NCI-H128 (cell line): Measurements from ENCODE around the gene SDK1.
"Not testable (repeated sequence)": the region's sequence is repeated elsewhere in the genome, so short reads cannot be mapped to it uniquely, and the experiment has no call there.

Source experiments
- DNase-seq: peaks from one replicate; lab custom pipeline; 2025; ENCODE audit not compliant: unreplicated experiment; lab: John Stamatoyannopoulos, UW

SDK1 gene

DNA sequence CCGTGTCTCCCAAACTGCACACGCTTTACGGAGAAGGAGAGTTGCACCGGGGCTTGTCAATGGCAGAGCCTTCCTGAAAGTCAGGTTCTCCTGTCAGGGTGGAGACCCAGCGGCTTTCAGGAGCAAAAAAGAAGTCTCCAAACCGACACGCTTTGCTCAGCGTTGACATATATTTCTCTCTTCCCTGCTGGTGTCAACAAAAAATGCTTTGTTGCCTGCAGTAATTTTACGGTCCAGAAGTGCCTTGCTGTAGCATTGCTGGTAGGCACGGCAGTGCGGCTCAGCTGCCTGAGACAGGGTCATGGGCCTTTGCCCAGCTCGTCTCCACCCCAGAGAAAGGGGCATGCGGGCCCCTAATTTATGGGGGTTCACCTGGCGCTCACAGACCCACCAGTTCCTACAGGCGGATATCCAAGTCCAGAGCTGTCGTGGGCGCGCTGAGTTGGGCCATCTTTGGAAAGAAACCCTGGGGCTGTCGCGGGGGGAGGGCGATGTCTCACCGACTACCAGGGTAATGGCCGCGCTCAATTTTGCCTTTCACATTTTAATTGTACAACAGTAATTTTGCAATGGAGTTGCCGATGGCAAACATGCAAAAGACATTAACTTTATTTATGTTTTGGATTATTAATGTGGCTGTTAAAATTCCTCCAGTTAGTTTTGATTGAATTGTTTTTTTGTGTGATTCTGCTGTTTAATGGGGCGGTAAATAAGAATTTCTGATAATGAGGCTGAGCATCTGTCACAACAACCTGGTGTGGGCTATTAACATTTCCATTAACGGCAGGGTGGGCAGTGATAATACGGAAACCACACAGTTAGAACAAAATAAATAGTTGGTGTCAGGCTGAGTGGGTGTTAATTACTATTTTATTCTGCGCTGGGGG is 902.8 kb downstream of the SDK1 start:
- DNase-seq: no peak

DNA sequence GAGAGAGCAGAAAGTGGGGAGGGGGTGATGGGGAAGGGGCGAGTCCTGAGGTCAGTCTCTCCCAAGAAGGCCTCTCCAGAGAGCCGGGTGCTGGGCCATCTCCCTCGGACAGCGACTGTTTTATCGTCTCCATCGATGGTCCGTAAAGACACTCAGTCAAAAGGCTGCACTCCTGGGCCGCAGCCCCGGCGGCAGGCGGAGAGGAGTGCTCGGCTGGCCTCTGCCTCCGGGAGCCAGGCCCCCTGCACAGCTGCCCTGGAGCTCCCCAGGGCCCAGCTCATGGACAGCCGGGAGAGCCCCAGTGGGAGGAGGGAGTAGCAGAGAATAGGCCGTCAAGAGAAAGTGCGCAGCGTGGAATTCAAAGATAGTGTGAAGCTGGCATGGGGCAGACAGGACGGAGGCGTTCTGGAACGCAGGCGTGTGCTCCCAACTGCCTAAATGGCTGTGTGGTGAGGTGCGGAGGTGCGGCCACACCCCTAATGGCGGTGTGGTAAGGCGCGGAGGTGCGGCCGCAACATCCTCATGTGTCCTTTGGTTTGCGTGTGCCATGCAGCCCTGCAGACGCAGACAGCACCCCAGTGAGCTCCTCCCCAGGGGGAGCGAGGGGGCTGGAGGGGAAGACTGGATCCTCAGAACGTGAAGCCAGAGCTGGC is 903.6 kb downstream of the SDK1 start:
- DNase-seq: no peak

DNA sequence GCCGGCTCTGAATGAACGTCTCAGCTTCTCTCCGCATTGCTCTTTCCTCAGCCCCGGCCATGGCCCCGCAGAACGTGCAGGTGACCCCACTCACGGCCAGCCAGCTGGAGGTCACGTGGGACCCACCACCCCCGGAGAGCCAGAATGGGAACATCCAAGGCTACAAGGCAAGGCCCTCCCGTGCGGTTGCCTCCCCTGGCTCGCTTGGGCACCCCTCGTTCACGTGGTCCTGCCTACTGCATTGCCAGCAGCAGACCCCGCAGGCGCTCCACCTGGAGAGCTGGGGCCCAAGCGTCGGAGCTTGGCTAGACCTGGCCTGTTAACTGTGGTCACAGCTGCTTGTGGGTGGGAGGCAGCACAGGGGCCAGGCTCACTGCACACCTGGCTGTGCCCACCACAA is 904.8 kb downstream of the SDK1 start:
- DNase-seq: no peak

DNA sequence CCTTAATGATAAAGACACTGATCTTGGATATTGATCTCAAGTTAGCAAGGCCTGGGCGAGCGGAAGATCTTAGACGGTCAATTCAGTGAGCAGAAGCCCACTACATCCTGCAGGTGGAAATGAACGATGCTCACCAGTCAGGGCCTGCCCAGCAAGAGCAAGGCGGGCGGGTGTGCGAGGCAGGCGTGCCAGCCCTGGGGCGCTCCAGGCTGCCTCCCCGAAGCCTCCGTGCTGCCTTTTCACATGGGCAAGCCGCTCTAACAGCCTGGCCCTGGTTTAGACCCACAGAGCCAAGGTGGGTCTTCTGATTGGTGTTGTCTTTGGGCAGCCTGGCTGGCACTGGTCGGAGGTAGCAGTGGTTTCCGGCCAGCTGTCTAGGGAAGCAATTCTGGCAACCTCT is 906.0 kb downstream of the SDK1 start:
- DNase-seq: no peak

DNA sequence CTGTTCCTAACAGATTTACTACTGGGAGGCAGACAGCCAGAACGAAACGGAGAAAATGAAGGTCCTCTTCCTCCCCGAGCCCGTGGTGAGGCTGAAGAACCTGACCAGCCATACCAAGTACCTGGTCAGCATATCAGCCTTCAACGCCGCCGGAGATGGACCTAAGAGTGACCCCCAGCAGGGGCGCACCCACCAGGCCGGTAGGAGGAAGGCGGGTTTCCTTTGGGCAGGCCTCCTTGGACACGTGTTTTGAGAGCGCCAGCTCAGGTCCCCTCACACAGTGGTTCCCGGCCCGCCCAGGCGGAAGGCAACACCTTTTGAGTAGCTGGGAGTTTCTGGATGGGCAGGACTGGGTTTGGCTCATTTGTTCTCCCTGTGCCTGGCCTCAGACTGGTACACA is 907.0 kb downstream of the SDK1 start:
- no peak for DNase-seq

DNA sequence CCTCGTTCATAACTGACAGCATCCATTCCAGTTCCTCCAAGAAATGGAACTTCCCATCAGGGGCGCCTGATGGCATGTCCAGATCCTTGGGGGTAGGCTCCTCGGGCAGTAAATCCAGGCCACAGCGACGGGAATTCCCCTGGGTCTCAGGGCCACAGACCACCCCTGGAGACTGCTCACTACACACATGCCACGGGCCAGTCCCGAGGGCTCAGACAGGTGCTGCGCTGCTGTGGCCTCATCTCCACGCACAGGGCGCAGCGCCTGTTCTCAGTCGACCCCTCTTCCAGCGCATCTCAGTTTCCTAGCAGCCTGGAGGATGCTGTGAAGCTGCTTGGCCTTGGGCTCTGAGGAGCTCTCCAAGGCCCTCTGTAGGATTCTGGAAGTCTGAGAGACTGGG is 907.5 kb downstream of the SDK1 start:
- DNase-seq: no peak

DNA sequence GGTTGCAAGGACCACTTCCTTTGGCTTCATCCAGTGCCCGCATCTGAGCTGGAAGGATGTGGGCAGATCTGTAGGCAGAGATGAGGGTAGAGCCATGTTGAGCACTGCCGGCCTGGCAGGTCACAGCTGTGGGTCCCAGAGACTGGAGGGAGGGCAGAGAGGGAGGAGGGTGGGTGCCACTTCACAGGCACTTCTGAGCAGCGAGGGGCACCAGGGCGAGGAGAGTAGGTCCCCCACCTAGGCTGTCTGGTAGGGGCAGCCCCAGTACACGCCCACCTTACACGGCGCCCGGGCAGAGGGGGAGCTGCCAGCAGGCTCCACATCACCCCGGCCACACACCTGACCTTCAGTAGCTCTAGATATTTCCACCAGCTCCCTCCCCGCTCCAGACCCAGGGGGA is 908.1 kb downstream of the SDK1 start:
- no peak for DNase-seq

DNA sequence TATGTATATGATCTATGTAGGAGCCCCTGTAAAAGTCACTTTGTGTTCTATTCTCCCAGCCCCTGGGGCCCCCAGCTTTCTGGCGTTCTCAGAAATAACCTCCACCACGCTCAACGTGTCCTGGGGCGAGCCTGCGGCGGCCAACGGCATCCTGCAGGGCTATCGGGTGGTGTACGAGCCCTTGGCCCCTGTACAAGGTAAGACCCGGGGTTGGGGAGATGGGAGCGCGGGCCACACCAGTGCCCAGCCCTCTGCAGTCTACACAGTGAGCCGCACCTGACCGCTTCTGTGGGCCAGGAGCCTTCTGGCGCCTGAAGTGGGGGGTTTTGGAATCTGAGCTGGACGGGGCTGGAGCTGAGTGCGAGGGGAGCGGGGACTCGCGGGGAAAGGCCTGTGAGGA is 908.9 kb downstream of the SDK1 start:
- no peak for DNase-seq

DNA sequence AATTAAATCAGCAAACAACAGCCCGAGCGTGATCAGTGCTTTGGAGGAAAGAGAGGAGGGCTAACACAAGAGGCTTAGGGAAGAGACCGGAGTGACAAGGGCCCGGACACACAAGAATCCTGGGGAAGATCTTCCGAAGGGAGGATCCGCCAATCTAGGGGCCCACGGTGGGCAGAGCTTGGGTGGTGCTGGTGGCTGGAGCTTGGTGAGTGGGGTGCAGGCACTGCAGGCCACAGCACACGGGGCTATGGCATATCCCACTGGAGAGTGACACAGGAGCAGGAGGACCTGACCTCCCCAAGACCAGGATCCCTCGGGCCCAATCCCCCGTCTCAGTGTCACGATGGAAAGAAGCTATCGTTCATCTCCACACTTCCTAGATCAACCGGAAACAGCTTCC is 909.8 kb downstream of the SDK1 start:
- no peak for DNase-seq

DNA sequence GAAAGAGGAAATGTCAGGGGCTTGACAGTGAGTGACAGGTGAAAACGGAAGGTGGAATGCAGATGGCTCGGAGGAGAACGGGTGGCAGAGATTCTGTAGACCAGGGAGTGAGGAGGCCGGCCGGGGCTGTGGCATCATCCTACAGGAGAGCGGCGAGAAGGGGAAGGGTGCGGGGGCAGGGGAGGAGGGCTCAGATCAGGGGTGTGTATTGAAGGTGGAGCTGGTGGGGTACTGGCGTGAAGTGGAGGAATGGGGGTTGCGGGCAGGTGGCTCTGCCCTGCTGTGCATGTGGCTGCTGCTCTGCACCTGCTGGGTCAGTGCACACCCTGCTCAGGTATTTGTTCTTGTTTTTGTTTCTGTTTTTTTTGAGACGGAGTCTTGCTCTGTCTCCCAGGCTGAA is 910.2 kb downstream of the SDK1 start:
- DNase-seq: no peak

DNA sequence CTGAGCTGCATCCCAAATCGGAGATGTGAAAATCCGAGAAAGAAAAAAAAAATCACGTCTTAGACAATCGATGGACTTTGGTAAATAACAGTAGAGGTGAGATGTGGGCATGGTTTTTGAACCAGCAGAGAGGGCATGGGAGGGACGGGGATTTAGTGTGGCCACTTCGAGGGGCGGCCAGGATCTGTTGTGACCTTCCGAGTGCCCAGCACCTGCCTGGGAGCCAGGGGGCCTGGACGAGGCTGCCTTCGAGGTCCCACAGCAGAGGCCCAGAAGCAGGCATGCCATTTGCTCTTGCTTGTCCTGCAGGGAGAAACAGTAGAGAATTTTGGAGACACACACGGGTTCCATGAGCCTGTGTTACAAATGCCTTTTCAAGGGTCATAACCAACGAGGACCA is 911.3 kb downstream of the SDK1 start:
- DNase-seq: no peak

DNA sequence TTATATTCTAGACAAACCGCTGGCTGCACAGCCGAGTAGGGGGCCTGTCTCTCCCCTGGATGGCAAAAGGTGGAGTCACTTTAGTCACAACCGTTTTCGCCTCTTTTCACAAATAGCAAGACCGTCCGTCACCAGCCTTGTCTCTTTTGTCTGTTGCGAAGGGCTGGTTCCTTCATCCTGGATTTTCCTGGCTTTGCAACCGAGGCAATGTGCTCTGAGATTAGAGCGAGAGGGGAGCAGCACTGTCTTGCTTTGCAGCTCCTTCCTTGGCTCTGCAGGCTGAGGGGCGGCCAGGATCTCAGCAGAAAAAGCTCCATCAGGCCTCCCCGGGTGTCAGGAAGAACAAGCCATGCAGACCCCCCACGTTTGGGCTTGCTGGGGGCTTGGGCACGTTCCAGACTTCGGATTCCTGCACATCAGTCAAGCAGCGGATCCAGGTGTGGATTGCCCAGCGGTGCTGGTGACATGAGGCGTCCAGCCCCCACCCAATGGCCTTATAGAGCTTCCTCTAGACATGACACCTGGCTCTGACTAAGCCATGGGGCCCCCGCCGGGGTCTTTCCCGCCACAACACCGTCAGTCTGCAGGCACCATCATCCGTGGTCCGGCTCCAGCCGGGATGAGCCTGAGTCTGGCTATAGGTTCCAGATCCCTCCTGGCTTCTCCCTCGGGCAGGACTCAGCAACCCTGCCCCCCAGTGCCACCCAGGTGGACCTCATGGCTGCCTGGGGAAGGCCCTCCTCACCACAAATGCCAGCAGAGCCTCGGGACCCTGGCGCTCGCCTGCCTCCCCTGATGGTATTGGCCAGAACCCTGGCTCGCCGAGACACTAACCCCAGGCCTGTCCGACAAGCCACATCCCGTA is 913.5 kb downstream of the SDK1 start:
- no peak for DNase-seq

DNA sequence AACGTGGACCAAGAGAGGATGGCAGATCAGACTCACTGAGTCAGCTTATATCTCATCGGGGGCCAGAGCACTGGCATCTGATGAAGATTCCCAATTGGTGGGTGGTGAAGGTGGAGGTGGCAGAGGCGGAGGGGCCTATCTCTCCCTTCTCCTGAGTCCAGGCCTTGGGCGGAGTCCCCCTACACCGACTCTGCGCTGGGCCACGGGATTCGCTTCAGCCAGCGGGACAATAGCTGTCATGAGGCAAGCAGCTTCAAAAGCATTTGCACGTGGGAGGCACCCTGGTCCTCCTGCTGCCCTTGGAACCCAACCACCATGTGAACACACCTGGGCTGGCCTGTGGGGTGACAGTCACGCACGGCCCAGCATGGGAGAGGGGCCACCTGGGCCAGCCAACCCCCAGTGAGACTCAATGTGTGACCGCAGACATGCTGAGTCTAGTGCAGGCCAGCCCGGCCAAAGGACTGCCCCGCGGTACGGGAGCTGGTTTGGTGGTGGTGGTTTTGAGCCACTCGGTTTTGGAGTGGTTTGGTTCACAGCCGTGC is 914.2 kb downstream of the SDK1 start:
- DNase-seq: no peak

DNA sequence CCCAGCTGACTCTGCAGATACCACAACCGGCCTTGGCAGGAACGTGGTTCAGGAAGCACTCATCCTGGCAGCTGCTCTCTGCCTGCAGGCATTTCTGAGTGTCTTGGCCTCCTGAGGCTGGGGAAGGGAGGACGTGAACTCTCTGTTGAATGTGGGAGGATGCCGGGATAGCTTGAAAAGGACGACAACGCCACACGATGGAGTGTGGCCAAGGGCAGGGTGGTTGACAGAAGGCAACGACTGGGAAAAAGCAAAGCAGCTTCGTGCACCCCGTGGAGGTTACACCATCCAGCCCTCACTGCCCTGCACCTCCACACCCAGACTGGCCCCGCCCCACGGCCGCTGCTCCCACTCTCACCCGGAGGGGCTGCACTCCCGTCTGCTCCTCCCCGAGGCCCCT is 915.0 kb downstream of the SDK1 start:
- no peak for DNase-seq

DNA sequence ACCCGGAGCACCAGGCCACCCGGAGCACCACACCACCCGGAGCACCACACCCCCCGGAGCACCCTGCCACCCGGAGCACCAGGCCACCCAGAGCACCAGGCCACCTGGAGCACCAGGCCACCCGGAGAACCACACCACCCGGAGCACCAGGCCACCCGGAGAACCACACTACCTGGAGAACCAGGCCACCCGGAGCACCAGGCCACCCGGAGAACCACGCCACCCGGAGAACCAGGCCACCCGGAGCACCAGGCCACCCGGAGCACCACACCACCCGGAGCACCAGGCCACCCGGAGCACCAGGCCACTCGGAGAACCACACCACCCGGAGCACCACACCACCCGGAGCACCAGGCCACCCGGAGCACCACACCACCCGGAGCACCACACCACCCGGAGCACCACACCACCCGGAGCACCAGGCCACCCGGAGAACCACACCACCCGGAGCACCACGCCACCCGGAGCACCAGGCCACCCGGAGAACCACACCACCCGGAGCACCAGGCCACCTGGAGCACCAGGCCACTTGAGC is 916.1 kb downstream of the SDK1 start:
- not testable (repeated sequence) for DNase-seq

DNA sequence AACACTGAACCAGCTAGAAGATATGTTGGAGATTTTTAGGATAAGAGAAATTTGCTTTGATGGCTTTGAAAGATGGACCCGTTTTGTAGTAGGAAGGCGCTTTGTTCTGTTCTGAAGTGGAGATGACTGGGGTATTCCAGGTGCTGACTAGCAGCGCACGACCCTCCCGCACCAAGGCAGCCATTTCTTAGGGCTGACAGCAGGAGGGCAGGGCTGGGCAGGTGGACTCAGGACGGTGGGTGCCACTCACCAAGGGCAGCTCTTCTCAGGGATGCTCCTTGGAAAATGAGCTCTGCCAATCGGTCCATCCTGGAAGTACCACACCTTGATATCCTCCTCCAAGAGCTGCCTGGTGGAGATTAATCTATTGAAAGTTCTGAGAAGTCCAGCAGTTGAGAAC is 917.4 kb downstream of the SDK1 start:
- no peak for DNase-seq

DNA sequence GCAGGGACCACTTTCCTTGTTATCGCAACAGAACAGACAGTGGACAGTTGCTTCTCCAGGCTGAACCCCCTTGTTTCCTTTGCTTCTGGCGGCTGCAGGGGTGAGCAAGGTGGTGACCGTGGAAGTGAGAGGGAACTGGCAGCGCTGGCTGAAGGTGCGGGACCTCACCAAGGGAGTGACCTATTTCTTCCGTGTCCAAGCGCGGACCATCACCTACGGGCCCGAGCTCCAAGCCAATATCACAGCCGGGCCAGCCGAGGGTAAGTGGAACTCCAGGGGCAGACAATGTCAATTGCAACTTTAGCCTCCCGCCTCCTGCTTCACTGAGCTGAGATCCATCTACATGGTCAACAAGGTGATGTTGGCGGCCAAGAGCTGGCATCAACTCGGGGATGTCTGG is 919.0 kb downstream of the SDK1 start:
- no peak for DNase-seq

DNA sequence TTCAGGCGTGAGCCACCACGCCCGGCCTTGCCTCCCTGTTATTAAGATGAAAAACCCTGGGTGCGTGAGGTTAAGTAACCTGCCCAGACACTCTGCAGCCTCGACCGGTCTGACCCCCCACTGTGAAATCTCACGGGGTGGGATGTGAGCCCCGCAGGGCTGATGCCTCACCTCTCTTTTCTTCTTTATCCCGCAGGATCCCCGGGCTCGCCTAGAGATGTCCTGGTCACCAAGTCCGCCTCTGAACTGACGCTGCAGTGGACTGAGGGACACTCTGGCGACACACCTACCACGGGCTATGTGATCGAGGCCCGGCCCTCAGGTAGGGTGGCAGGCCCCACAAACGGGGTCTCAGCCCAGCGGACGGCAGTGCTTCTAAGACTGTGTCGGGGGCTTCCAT is 920.0 kb downstream of the SDK1 start:
- no peak for DNase-seq

DNA sequence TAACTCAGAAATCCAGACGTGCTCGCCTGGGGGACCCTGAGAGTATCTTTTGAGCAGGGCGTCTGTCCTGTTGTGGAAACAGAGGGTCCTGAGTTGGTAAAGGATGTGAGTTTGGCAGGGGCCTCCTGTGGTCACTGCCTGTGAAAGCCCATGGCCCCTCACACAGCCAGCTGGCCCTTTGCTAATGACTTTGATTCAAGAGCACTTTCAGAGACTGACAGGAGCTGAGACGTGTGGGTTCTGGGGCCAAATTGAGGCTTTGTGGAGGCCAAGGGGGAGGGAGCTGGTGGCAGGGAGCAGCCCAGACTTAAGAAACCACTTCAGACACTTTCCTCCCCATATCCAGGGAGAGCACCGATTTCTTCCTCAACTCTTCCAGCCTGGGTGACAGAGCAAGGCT is 921.6 kb downstream of the SDK1 start:
- no peak for DNase-seq

DNA sequence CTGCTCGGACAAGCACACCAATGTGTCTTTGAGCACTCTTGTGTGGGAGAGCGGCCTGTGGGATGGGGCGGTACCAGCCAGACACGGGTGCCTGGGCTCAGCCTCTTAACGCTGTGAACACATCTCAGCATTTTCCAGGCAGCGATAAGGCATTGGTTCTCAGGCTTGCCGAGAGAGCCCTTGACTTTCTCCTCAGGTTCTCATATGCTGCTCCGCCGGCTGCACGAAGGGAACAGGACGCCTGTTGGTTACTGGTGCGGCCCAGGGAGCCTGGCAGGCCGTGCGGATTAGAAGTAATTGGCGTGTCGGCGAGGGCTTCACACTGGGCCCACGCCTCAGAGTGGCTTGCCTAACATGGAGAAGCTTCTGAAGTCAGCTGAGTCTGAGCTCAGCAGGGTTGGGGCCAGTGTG is 924.3 kb downstream of the SDK1 start:
- DNase-seq: no peak

DNA sequence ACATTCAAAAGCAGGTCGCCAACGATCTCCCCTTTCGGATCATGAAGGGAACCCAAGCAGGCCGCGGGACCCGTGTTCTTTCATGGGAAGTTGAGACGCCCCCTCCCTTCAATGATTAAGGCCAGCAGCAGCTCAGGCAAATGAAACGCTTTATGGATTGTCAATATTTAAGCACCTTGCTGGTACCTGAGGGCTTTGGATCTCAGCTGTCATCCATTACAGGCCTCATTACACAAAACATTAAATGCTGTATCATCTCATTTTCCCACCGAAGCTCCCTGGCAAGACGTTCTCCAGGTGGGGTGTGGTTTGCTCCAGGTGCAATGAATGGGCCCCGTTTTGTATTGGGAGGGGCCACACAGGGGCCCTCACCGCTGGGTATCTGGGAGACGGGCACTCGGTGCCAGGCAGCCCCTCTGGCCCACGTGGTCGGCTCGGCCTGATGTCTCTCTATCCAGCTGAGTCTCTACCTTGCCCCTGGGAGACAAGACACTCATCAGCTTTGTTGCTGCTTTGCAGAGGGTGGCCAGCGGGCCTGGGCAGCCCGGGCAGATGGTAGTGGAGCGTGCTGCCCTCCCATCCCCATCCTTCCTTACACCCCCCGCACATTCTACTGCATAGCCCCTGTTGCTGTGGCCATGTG is 925.0 kb downstream of the SDK1 start:
- DNase-seq: no peak
